ENCODE data around the gene TMEM18. TPM values are rescaled to one million over a fixed set of nuclear protein-coding genes. Genes with fewer than 3 reads are reported as not detected.
"Not testable (repeated sequence)": the region's sequence is repeated elsewhere in the genome, so short reads cannot be mapped to it uniquely, and the experiment has no call there.

The TMEM18 gene
- total RNA-seq, 1 experiment from 2014 or later = 33.5 TPM

GRCh38 chr2:685421-685820, 8.2 kb upstream of the TMEM18 start:
- BruUV-seq (replicated peaks) = no TSS peak
- peaks cover 0 to 5% of the 10 kb centered on the region in 2 experiments; a peak in 1 of 4 replicates for H3K9me3 ChIP-seq (ENCODE audit: control insufficient read depth in 1 of 2, insufficient read depth in 1 of 2, low read depth in 1 of 2, low read length in 2 of 2)
- intact Hi-C loops (cut with micrococcal nuclease) = no loop called here
- no peak overlapping the region for H2AFZ ChIP-seq (ENCODE audit: low read depth, low read length, poor library complexity, severe bottlenecking)
- DNase-seq (ENCODE audit: low read depth, low spot score) (no peak), ATAC-seq (no peak)
- no peaks in the 10 kb centered on the region for H3K4me1 ChIP-seq (ENCODE audit: control insufficient read depth in 1 of 2, insufficient read depth in 2 of 2, low read length in 2 of 2)
- no peaks in the 10 kb centered on the region for H3K27me3 ChIP-seq (ENCODE audit: insufficient read depth, low read length)
- H3K4me2 ChIP-seq (ENCODE audit: low read length) = no peak overlapping the region
- POLR2A ChIA-PET = no interaction called here
- H3K79me2 ChIP-seq (ENCODE audit: insufficient read depth, low read length) = no peaks in the 10 kb centered on the region
- RAD21 ChIA-PET (ENCODE audit: low non-redundant PET in 1 of 2, low total read pairs in 2 of 2, uncharacterized antibody in 2 of 2, unreplicated experiment in 2 of 2) = no interaction called here
- CTCF ChIA-PET = no interaction called here
- H3K36me3 ChIP-seq (ENCODE audit: control insufficient read depth in 1 of 2, insufficient read depth in 2 of 2, low read length in 2 of 2) = no peaks in the 10 kb centered on the region
- no peak overlapping the region for H3K4me3 ChIP-seq (replicated peaks in 1 of 2; ENCODE audit: low read depth in 1 of 2, low read length in 2 of 2)
- H4K20me1 ChIP-seq (ENCODE audit: insufficient read depth) = no peaks in the 10 kb centered on the region
- H3K9me2 ChIP-seq (ENCODE audit: insufficient read depth) = no peaks in the 10 kb centered on the region
- no peak overlapping the region for H3K27ac ChIP-seq (ENCODE audit: low read depth, low read length)
- TF ChIP-seq POLR2AphosphoS5 (IDR thresholded peaks at IDR 0.05; ENCODE audit: low read depth, low read length) (no peak), YY1 (IDR thresholded peaks at IDR 0.05; ENCODE audit: extremely low read depth, insufficient replicate concordance, low read depth, low read length) (no peak), CBX3 (IDR thresholded peaks at IDR 0.05; ENCODE audit: low read depth) (no peak), EZH2 (IDR thresholded peaks at IDR 0.05) (no peak), CTCF (IDR thresholded peaks at IDR 0.05 in 2 of 3, conservative IDR thresholded peaks at IDR 0.05 in 1 of 3; ENCODE audit: borderline replicate concordance in 1 of 3, insufficient read depth in 1 of 3, low read depth in 2 of 3, low read length in 2 of 3) (no peak), TCF7L2 (IDR thresholded peaks at IDR 0.05; ENCODE audit: borderline replicate concordance, extremely low read depth, insufficient read depth, insufficient read length) (no peak), SRF (IDR thresholded peaks at IDR 0.05; ENCODE audit: low read depth) (no peak), REST (IDR thresholded peaks at IDR 0.05; ENCODE audit: low read depth) (no peak), RAD21 (IDR thresholded peaks at IDR 0.05; ENCODE audit: low read depth) (no peak), POLR2A (IDR thresholded peaks at IDR 0.05; ENCODE audit: borderline replicate concordance, extremely low read depth, insufficient read depth, insufficient read length) (no peak), ZFX (IDR thresholded peaks at IDR 0.05) (no peak), EGR1 (IDR thresholded peaks at IDR 0.05; ENCODE audit: low read depth) (no peak), JUND (IDR thresholded peaks at IDR 0.05) (no peak), EZH2phosphoT487 (IDR thresholded peaks at IDR 0.05; ENCODE audit: borderline replicate concordance) (no peak), FOSL1 (IDR thresholded peaks at IDR 0.05; ENCODE audit: low read depth) (no peak), CEBPB (IDR thresholded peaks at IDR 0.05; ENCODE audit: low read depth) (no peak), ZNF274 (IDR thresholded peaks at IDR 0.05; ENCODE audit: low read depth, low read length) (no peak)
- H3K9ac ChIP-seq (ENCODE audit: low read length) = no peak overlapping the region

GRCh38 chr2:684913-685312, 7.7 kb upstream of the TMEM18 start:
- POLR2A ChIA-PET; H3K9me3 ChIP-seq (ENCODE audit: control insufficient read depth in 1 of 2, insufficient read depth in 1 of 2, low read depth in 1 of 2, low read length in 2 of 2); H3K9me2 ChIP-seq (ENCODE audit: insufficient read depth); H3K4me1 ChIP-seq (ENCODE audit: control insufficient read depth in 1 of 2, insufficient read depth in 2 of 2, low read length in 2 of 2); H2AFZ ChIP-seq (ENCODE audit: low read depth, low read length, poor library complexity, severe bottlenecking); intact Hi-C loops (cut with micrococcal nuclease); DNase-seq (ENCODE audit: low read depth, low spot score); H3K9ac ChIP-seq (ENCODE audit: low read length); BruUV-seq (replicated peaks); H3K4me2 ChIP-seq (ENCODE audit: low read length); CTCF ChIA-PET; H4K20me1 ChIP-seq (ENCODE audit: insufficient read depth); H3K27ac ChIP-seq (ENCODE audit: low read depth, low read length); H3K36me3 ChIP-seq (ENCODE audit: control insufficient read depth in 1 of 2, insufficient read depth in 2 of 2, low read length in 2 of 2); ATAC-seq; H3K27me3 ChIP-seq (ENCODE audit: insufficient read depth, low read length); H3K79me2 ChIP-seq (ENCODE audit: insufficient read depth, low read length); RAD21 ChIA-PET (ENCODE audit: low non-redundant PET in 1 of 2, low total read pairs in 2 of 2, uncharacterized antibody in 2 of 2, unreplicated experiment in 2 of 2); H3K4me3 ChIP-seq (replicated peaks in 1 of 2; ENCODE audit: low read depth in 1 of 2, low read length in 2 of 2): not testable (repeated sequence)

Data from HCT116 (cell line).